ENCODE measurements around the gene HK3.

DNA sequence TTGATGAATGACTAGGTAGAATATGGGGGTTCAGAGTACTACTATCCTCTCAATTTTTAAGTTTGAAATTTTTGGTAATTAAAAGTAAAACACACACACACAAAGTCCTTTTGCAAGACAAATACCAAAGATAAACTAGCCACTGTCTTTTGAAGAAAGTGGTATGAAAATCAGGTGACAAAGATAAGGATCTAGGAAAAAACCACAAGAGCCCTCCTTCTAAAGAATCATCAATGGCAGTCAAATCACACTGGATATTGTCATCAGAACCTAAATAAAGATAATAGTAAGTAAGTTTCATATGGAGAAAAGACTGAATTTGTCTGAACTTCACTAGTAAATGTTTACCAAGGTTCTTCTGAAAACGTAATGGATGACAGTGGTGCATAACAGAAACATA lies 30.5 kb upstream of the HK3 start:
- TF ChIP-seq EZH2 (IDR thresholded peaks at IDR 0.05; ENCODE audit: low read length, unreplicated experiment) (no peak), CTCF (conservative IDR thresholded peaks at IDR 0.05; ENCODE audit: low read depth, low read length) (no peak)
